NCI-H146 treated with DMSO at 0.1 percent for 48 hours (cell line): ENCODE results near the gene EEFSEC.
"Not testable (repeated sequence)": the region's sequence is repeated elsewhere in the genome, so short reads cannot be mapped to it uniquely, and the experiment has no call there.

Experiments
- DNase-seq: peaks from one replicate; lab custom pipeline; 2025; ENCODE audit not compliant: unreplicated experiment; lab: John Stamatoyannopoulos, UW

EEFSEC gene

GRCh38 chr3:128151758-128152274, 1.5 kb upstream of the EEFSEC start:
- no peak for DNase-seq

- DNase-seq: no peak
Measured at GRCh38 chr3:128152419-128153155, 694 bp upstream of the EEFSEC start.

GRCh38 chr3:128154354-128154753, 1.1 kb downstream of the EEFSEC start:
- not testable (repeated sequence) for DNase-seq

- no peak for DNase-seq
Measured at GRCh38 chr3:128155616-128156360, 2.5 kb downstream of the EEFSEC start.

- no peak for DNase-seq
Measured at GRCh38 chr3:128160661-128161060, 7.4 kb downstream of the EEFSEC start.

GRCh38 chr3:128163432-128163831, 10.2 kb downstream of the EEFSEC start:
- DNase-seq: no peak

DNA sequence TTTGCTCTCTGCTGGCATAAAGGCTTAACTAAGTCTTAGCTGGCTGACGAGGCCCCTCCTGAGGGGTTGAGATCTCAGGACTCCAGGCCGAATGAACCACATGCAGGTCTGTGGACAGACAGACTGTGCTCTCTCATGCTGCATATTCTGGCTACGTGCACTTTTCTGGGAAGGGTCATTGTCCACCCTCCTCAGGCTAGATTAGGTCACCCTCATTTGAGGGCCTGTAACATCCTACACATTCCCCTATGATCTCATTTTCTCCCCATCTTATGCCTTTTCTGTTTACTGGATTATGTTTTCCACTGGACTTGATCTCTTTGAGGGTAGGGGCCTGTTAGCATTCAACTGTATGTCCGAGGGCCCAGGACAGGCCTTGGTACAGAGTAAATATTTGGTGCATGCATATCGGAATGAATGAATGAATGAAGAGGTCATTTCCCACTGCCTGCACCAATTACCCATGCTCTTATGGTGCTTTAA, 13.7 kb downstream of the EEFSEC start:
- DNase-seq: no peak

DNA sequence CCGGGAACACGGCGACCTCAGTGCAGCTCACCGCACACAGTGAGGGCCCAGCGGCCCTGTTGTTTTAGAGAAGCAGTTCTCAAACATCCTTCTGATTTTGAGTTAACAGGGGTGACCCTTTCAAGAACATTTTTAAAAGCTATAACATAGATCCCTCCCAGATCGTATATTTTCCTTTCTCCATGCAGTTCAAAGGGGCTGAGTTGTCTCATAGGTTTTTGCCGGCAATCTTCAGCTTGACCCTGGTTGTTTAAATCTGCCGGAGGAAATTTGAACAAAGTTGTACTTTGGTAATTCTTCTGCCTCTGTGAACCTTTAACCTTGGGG, 14.3 kb downstream of the EEFSEC start:
- no peak for DNase-seq

- no peak for DNase-seq
Measured at GRCh38 chr3:128167973-128168674, 14.8 kb downstream of the EEFSEC start.

- no peak for DNase-seq
Measured at GRCh38 chr3:128168836-128169235, 15.6 kb downstream of the EEFSEC start.

DNA sequence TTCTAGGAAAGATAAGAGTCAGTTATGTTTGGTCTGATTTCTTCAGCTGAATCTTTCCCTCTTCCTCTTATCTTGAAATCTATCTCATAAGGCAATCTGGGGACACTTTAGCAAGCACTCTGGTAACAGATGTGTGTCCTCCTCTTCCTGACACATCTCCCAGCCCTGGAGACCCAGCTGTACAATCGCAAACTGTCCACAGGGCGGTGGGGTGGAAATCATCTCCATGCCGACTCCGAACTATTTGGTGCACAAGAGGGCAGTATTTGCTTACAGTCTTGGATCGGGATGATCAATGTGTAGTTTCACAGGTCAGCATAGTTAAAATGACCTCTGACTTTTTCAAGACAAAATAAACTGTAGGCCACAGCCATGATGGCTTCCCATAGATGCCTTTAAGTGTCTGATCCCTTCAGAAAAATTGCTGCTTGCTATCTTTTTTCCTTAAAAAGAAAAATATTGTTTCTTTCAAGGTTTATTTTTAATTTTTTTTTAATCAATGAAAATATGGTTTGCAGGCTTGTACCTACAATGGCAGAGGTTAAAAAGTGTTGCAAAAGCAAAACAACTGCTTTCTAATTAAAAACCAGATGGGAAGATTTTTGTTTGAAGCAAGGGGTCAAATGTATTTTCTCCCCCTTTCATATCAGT, 17.7 kb downstream of the EEFSEC start:
- peak; percentile 76 for DNase-seq

DNA sequence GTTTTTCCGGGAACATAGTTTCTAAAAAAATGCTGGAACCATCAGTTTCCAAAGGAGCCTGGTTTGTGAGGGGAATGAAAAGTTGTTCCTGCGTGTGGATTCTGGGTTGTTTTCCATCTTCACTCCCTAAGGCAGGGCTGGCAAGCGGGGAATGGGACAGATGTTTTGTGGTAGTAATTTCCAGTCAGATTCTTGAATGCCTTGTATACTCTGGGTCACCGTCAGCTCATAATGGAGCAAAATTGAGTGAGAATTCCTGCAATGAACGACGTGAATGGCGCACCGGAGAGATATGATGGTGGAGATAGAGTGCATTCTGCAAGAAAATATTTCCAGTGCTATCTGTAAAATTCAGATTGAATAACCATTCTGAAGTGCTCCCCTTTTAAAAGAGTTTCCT, 19.9 kb downstream of the EEFSEC start:
- no peak for DNase-seq

GRCh38 chr3:128173849-128174248, 20.6 kb downstream of the EEFSEC start:
- no peak for DNase-seq

GRCh38 chr3:128174675-128175590, 21.7 kb downstream of the EEFSEC start:
- DNase-seq: no peak

DNA sequence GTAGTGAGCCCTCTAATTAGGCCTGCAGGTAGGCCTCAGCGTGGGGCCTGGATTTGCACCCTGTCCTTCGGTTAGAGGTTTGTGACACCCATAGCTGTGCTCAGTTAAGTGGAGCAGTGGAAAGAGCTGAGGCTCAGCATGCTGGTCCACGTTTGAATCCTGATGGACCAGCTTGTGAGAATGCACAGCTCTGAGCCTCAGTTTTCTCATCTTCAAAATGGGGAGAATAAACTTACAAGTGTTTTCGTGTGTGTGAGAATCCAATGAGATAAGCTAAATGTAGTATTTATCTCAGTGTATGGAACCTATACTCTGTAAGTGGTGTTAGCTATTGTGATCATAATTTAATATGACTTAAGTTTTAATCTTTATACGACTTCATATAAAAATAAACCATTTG, 22.5 kb downstream of the EEFSEC start:
- DNase-seq: no peak

DNA sequence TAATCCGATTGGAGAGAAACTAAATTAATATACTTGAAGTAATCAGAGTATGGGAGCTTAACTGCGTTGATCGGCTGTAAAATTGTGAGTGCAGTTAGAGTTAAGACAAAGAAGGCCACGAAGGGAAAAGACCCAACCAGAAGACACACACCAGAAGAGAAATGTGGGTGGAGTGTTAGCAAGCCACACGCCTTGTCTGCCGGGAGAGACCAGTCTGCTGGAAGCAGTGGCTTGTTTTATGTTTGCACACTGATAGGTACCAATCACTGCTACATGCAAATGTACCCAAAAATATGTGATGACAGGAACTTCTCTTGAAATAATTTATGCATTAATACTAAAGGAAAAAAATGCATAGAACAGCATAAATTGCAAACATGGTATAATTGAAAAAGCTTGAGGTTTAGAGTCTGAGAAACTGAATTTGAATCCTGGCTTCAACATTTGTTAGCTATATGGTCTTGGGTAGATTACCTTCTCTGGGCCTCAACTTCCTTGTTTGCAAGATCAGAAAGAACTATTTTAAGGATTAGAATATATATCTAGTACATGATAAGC, 23.1 kb downstream of the EEFSEC start:
- no peak for DNase-seq

- DNase-seq: no peak
Measured at GRCh38 chr3:128177865-128178264, 24.6 kb downstream of the EEFSEC start.

GRCh38 chr3:128178782-128179483, 25.7 kb downstream of the EEFSEC start:
- DNase-seq: no peak

DNA sequence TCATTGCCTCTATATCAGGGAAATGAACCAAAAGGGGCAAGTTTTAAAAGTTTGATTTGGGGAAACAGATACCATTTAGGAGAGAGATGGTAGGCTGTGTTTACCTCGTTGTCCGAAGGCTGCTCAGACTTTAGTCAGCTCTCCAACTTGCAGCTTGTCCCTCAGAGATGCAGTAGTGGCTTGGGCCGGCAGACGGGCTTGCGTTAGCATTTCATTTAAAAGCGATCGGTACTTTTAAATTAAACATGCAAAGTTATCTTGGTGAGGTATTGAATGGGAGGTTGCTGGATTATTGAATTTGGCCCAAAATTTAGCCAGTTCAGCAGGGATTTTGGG, 26.2 kb downstream of the EEFSEC start:
- no peak for DNase-seq
